Smooth muscle cell (in vitro differentiated cells): Measurements from ENCODE around the gene MRTFA. TPM values are rescaled to one million over a fixed set of nuclear protein-coding genes. Genes with fewer than 3 reads are reported as not detected.

Experiments
- DNase-seq: peaks from one replicate; lab custom pipeline; 2025; ENCODE audit not compliant: unreplicated experiment; lab: John Stamatoyannopoulos, UW
- H2AFZ ChIP-seq: fragments of 200-600 bp; sonication (generic); 2 replicates; pipeline ENCODE4 v1.6.0; 2016; ENCODE audit warnings: antibody characterized with exemption, low read depth, mild to moderate bottlenecking
- H3F3A ChIP-seq: fragments of 200-600 bp; sonication (generic); 2 replicates; pipeline ENCODE4 v1.6.0; 2017; ENCODE audit warnings: antibody characterized with exemption, low read depth
- H3K27ac ChIP-seq: fragments of 200-600 bp; sonication (generic); 2 replicates; pipeline ENCODE4 v1.5.1; 2016; ENCODE audit warnings: low read depth, mild to moderate bottlenecking
- H3K27me3 ChIP-seq: fragments of 200-600 bp; sonication (generic); 2 replicates; pipeline ENCODE4 v1.6.1; 2016; ENCODE audit warnings: low read depth, mild to moderate bottlenecking
- H3K36me3 ChIP-seq: fragments of 200-600 bp; sonication (generic); 2 replicates; pipeline ENCODE4 v1.5.1; 2016; ENCODE audit warnings: low read depth
- H3K4me1 ChIP-seq: fragments of 200-600 bp; sonication (generic); 2 replicates; pipeline ENCODE4 v1.5.1; 2016; ENCODE audit warnings: low read depth
- H3K4me2 ChIP-seq: fragments of 200-600 bp; sonication (generic); 2 replicates; pipeline ENCODE4 v1.6.0; 2016; ENCODE audit warnings: mild to moderate bottlenecking
- H3K4me3 ChIP-seq: fragments of 200-600 bp; sonication (generic); 2 replicates; pipeline ENCODE4 v1.5.1; 2016; ENCODE audit warnings: mild to moderate bottlenecking
- H3K79me2 ChIP-seq: fragments of 200-600 bp; sonication (generic); 2 replicates; pipeline ENCODE4 v1.6.0; 2016; ENCODE audit warnings: low read depth, mild to moderate bottlenecking
- H3K9ac ChIP-seq: fragments of 200-600 bp; sonication (generic); 2 replicates; pipeline ENCODE4 v1.6.0; 2016; ENCODE audit warnings: low read depth
- H3K9me3 ChIP-seq: fragments of 200-600 bp; sonication (generic); replicated peaks from 2 replicates; pipeline ENCODE4 v1.5.1; 2016; ENCODE audit warnings: low read depth
- H4K20me1 ChIP-seq: fragments of 200-600 bp; sonication (generic); 2 replicates; pipeline ENCODE4 v1.6.0; 2016; ENCODE audit warnings: low read depth
- WGBS: methylation state at CpG from one replicate; pipeline ENCODE4 v1.1.7; 2016; ENCODE audit warnings: low lambda C conversion rate; 5-methylcytosine and 5-hydroxymethylcytosine counted together
- polyA plus RNA-seq: library from polyadenylated mRNA; unstranded; fragments of >200 nt; fragmentation: Nextera tagmentation; extraction: Ambion mirVana; gene quantifications from 2 replicates; pipeline ENCODE4 v1.2.1, GENCODE V29; 2016
- total RNA-seq: library from RNA; depleted of rRNA; stranded (reverse); fragments of >200 nt; gene quantifications from 2 replicates; pipeline ENCODE4 v1.2.3, GENCODE V29; 2014
- TF ChIP-seq, protein P1 (sequence below): fragments of 200-600 bp; sonication (generic); IDR thresholded peaks from 2 replicates; pipeline ENCODE4 v1.5.1; 2017; ENCODE audit warnings: borderline replicate concordance, mild to moderate bottlenecking, antibody characterized with exemption; ENCODE audit not compliant: insufficient read depth, poor library complexity, severe bottlenecking

MRTFA gene
- total and polyA plus RNA-seq, 2 experiments from 2014 or later = 25.5 to 41.7 TPM

DNA sequence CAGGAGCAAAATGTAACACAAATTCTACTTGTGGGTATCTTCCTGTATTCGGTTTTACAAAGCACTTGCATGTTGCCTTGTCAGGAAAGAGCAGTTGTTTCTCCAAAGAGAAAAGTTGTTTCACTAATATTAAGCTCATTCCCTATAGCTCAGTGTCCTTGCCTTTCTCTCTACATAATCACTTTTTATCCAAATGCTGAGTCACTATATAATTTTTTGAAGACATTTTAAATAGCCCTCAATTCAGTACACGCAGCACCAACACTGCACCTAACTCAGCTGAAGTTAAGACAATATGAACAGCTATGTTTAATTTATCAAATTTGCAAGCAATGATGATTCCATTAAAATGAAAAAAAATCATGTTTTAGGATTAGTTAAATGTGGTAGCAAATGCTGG is 14.5 kb upstream of the MRTFA start:
- no peak for DNase-seq
- Histone ChIP-seq H2AFZ (no peak overlapping the region), H3K79me2 (no peaks in the 10 kb centered on the region), H3K4me1 (peaks cover 23% of the 10 kb centered on the region), H3K9ac (peak overlapping the region; percentile 94), H3K27ac (peak overlapping the region; percentile 98), H3K36me3 (no peaks in the 10 kb centered on the region), H3K4me2 (peak overlapping the region; percentile 79), H4K20me1 (no peaks in the 10 kb centered on the region), H3K27me3 (no peaks in the 10 kb centered on the region), H3K9me3 (no peaks in the 10 kb centered on the region), H3K4me3 (peak overlapping the region; percentile 46), H3F3A (peaks cover 22% of the 10 kb centered on the region)
- WGBS = 86% methylated on average over 2 of the region's 2 CpGs
- TF ChIP-seq, protein P1, sequence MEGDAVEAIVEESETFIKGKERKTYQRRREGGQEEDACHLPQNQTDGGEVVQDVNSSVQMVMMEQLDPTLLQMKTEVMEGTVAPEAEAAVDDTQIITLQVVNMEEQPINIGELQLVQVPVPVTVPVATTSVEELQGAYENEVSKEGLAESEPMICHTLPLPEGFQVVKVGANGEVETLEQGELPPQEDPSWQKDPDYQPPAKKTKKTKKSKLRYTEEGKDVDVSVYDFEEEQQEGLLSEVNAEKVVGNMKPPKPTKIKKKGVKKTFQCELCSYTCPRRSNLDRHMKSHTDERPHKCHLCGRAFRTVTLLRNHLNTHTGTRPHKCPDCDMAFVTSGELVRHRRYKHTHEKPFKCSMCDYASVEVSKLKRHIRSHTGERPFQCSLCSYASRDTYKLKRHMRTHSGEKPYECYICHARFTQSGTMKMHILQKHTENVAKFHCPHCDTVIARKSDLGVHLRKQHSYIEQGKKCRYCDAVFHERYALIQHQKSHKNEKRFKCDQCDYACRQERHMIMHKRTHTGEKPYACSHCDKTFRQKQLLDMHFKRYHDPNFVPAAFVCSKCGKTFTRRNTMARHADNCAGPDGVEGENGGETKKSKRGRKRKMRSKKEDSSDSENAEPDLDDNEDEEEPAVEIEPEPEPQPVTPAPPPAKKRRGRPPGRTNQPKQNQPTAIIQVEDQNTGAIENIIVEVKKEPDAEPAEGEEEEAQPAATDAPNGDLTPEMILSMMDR = no peak

DNA sequence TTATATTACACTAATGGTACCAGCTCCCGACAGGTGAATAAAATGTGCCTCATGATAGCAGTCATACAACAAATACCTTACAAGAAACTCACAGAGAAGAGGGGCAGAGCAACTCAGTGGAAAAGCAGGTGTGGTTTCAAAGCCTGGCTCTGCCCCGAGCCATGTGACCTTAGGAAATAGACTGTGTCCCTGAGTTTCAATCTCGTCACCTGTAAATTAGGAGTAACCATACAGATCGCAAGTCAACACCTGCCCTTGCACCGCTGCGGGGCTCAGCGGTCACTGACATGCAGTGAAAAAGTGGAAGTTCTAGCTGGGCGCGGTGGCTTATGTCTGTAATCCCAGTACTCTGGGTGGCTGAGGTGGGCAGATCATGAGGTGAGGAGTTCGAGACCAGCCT is 11.9 kb upstream of the MRTFA start:
- Histone ChIP-seq H3K27me3 (no peaks in the 10 kb centered on the region), H3K4me3 (no peak overlapping the region), H2AFZ (no peak overlapping the region), H3K4me2 (no peak overlapping the region), H3K36me3 (no peaks in the 10 kb centered on the region), H3K27ac (no peak overlapping the region), H4K20me1 (no peaks in the 10 kb centered on the region), H3K79me2 (no peaks in the 10 kb centered on the region), H3K9ac (no peak overlapping the region), H3F3A (peaks cover 12% of the 10 kb centered on the region), H3K9me3 (no peaks in the 10 kb centered on the region), H3K4me1 (peaks cover 12% of the 10 kb centered on the region)
- TF ChIP-seq, protein P1 = no peak
- no peak for DNase-seq
- WGBS = 92% methylated on average over 10 of the region's 10 CpGs

DNA sequence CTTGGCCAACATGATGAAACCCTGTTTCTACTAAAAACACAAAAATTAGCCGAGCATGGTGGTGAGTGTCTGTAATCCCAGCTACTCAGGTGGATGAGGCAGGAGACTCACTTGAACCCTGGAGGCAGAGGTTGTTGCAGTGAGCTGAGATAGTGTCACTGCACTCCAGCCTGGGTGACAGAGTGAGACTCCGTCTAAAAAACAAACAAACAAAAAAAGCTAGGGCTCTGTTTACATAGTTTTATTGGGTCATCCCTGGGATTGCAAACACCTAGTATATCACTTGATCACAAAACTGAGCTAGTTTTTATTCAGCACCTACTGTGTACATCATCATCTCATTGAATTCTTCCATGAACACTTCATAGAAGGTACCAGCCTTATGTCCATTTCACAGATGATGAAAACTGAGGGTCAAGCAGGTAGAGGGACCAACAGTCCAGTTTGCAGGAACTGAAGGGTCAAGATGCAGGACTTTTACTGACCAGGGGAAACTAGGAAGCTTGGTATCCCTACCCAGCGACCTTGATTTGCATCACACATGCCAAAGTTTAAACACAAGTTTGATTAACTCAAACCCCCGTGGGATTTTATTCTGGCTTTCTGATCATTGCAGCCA is 9.2 kb upstream of the MRTFA start:
- TF ChIP-seq, protein P1 = no peak
- Histone ChIP-seq H3F3A (no peaks in the 10 kb centered on the region), H4K20me1 (no peaks in the 10 kb centered on the region), H3K4me3 (no peak overlapping the region), H2AFZ (peak overlapping the region; percentile 95), H3K27ac (peak overlapping the region; percentile 67), H3K9me3 (no peaks in the 10 kb centered on the region), H3K79me2 (no peaks in the 10 kb centered on the region), H3K4me1 (peaks cover 3% of the 10 kb centered on the region), H3K27me3 (no peaks in the 10 kb centered on the region), H3K4me2 (no peak overlapping the region), H3K9ac (no peak overlapping the region), H3K36me3 (no peaks in the 10 kb centered on the region)
- DNase-seq = no peak
- 79% methylated on average over 4 of the region's 4 CpGs for WGBS

DNA sequence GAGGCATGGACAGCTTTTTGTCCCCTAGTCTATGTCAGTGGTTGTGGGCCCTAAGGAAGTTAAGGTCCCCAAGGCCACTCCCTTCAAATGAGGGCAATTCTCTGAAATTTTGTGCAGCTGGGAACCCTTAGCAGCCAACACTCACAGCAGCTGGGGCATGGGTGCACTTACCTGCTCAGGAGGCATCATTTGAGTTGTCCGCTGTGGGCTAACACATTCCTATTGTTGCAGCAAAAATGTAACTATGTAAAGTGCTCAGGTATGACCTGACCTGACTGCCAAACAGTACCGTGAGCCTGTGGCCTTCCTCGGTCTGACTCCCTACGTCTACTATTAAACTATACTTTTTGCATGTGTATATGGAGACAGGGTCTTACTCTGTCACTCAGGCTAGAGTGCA is 5.8 kb upstream of the MRTFA start:
- Histone ChIP-seq H3K79me2 (peaks cover under 1% of the 10 kb centered on the region), H4K20me1 (no peaks in the 10 kb centered on the region), H3K4me1 (peaks cover 3% of the 10 kb centered on the region), H3K9me3 (no peaks in the 10 kb centered on the region), H3K4me3 (no peak overlapping the region), H3K9ac (no peak overlapping the region), H3K36me3 (no peaks in the 10 kb centered on the region), H2AFZ (peak overlapping the region; percentile 18), H3F3A (no peaks in the 10 kb centered on the region), H3K27me3 (no peaks in the 10 kb centered on the region), H3K4me2 (no peak overlapping the region), H3K27ac (no peak overlapping the region)
- DNase-seq = no peak
- WGBS = 96% methylated on average over 4 of the region's 4 CpGs
- TF ChIP-seq, protein P1 = no peak
